ENCODE results near the gene TRERF1. TPM values are rescaled to one million over a fixed set of nuclear protein-coding genes. Genes with fewer than 3 reads are reported as not detected.

The TRERF1 gene
- total RNA-seq, 1 experiment from 2014 or later = 22.3 TPM

DNA sequence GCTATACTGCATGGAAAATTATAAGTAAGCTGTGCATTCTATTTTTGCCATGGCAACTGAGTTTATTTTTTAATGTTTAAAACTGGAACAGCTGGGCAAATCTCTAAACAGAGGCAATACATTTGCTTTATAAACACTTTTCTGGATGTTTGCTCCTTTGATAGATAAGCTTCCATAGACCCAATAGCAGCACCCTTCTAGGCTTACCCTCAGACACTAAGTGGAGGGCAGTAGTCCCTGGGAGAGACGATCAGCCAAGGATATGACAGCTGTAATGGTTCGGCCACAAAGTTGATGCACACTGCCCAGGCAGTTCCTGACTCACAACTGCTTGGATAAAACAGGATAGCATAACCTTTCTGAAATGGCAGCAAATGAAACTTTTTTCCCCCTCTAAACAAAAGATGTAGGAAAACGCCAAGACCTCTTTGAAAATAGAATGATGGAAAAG lies 225.5 kb downstream of the TRERF1 start (continued):
- TF ChIP-seq ZSCAN18 (CRISPR knock-in tag; IDR thresholded peaks at IDR 0.05) (no peak), E2F4 (CRISPR knock-in tag; IDR thresholded peaks at IDR 0.05; ENCODE audit: borderline replicate concordance, low read depth) (no peak)

DNA sequence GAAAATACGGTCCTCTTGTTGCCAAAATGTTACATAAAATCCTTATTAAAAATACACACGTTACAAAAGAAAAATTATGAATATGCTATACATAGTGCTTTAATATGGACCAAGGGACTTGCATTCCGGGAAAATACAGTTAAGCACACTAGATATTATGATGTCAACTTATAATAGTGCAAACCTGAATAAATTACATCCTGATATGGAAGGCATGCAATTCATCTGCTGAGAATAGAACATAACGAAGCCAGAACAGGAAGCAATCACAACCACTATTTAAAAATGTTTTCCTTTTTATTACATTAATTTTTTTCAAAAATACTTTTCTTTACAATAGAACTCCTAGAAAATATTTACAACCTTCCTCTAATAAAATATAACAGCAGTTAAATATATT lies 226.3 kb downstream of the TRERF1 start:
- no peak for TF ChIP-seq TCF7 (CRISPR knock-in tag; IDR thresholded peaks at IDR 0.05; ENCODE audit: low read depth)
- TF ChIP-seq, protein P1, sequence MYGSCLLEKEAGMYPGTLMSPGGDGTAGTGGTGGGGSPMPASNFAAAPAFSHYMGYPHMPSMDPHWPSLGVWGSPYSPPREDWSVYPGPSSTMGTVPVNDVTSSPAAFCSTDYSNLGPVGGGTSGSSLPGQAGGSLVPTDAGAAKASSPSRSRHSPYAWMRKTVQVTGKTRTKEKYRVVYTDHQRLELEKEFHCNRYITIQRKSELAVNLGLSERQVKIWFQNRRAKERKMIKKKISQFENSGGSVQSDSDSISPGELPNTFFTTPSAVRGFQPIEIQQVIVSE (CRISPR knock-in tag; IDR thresholded peaks at IDR 0.05; ENCODE audit: borderline replicate concordance) = no peak
- TF ChIP-seq SP1 (CRISPR knock-in tag; conservative IDR thresholded peaks at IDR 0.05) = no peak
- TF ChIP-seq MYBL2 (CRISPR knock-in tag; IDR thresholded peaks at IDR 0.05) = no peak
- TF ChIP-seq CREM (CRISPR knock-in tag; IDR thresholded peaks at IDR 0.05) = no peak
- TF ChIP-seq ZNF423 (CRISPR knock-in tag; IDR thresholded peaks at IDR 0.05) = no peak
- TF ChIP-seq TEAD4 (CRISPR knock-in tag; IDR thresholded peaks at IDR 0.05) = no peak
- no peak for TF ChIP-seq ZNF317 (CRISPR knock-in tag; IDR thresholded peaks at IDR 0.05; ENCODE audit: borderline replicate concordance, low read depth)
- TF ChIP-seq AFF4 (CRISPR knock-in tag; IDR thresholded peaks at IDR 0.05; ENCODE audit: borderline replicate concordance) = no peak
- TF ChIP-seq ERG (CRISPR knock-in tag; IDR thresholded peaks at IDR 0.05) = no peak
- TF ChIP-seq ELF4 (CRISPR knock-in tag; IDR thresholded peaks at IDR 0.05; ENCODE audit: low read depth) = no peak
- no peak for TF ChIP-seq E2F5 (CRISPR knock-in tag; IDR thresholded peaks at IDR 0.05)
- no peak for TF ChIP-seq STAT6 (CRISPR knock-in tag; conservative IDR thresholded peaks at IDR 0.05; ENCODE audit: low read depth)
- TF ChIP-seq, protein P2, sequence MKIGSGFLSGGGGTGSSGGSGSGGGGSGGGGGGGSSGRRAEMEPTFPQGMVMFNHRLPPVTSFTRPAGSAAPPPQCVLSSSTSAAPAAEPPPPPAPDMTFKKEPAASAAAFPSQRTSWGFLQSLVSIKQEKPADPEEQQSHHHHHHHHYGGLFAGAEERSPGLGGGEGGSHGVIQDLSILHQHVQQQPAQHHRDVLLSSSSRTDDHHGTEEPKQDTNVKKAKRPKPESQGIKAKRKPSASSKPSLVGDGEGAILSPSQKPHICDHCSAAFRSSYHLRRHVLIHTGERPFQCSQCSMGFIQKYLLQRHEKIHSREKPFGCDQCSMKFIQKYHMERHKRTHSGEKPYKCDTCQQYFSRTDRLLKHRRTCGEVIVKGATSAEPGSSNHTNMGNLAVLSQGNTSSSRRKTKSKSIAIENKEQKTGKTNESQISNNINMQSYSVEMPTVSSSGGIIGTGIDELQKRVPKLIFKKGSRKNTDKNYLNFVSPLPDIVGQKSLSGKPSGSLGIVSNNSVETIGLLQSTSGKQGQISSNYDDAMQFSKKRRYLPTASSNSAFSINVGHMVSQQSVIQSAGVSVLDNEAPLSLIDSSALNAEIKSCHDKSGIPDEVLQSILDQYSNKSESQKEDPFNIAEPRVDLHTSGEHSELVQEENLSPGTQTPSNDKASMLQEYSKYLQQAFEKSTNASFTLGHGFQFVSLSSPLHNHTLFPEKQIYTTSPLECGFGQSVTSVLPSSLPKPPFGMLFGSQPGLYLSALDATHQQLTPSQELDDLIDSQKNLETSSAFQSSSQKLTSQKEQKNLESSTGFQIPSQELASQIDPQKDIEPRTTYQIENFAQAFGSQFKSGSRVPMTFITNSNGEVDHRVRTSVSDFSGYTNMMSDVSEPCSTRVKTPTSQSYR (CRISPR knock-in tag; IDR thresholded peaks at IDR 0.05) = no peak
- ATAC-seq (no peak), DNase-seq (ENCODE audit: low spot score) (no peak)
- H3K4me3 Mint-ChIP-seq = no peak overlapping the region
- H3K27me3 Mint-ChIP-seq (ENCODE audit: low read depth) = no peaks in the 10 kb centered on the region
- POLR2A ChIA-PET = interaction anchor here (0.6 kb wide), 1 partner anchor 820 kb away, joined by 3 read pairs; no protein-coding TSS in a partner anchor
- peaks cover 23% of the 10 kb centered on the region for H3K36me3 Mint-ChIP-seq
- H3K4me1 Mint-ChIP-seq = no peaks in the 10 kb centered on the region
- no peaks in the 10 kb centered on the region for H3K9me3 Mint-ChIP-seq
- CTCF ChIA-PET = interaction anchor here (1.0 to 2.0 kb wide), 2 partner anchors 11 to 322 kb away, joined by 4 to 9 read pairs; no protein-coding TSS in a partner anchor
- H3K27ac Mint-ChIP-seq = no peak overlapping the region

All from WTC11 (cell line).